OCI-LY7 (cell line): Measurements from ENCODE around the gene RREB1.

Source experiments
- EZH2phosphoT487 ChIP-seq: fragments of 200-600 bp; sonication (generic); IDR thresholded peaks from 2 replicates; pipeline ENCODE4 v1.6.1; 2018; ENCODE audit warnings: low read depth, borderline replicate concordance, mild to moderate bottlenecking, mixed run types, antibody characterized with exemption, low read length, moderate library complexity, mixed read lengths
- TF ChIP-seq, protein P1 (sequence below): fragments of 200-600 bp; sonication (generic); conservative IDR thresholded peaks from 2 replicates; pipeline ENCODE4 v1.5.1; 2014; ENCODE audit warnings: mild to moderate bottlenecking, antibody characterized with exemption, low read length, moderate library complexity, mixed read lengths

GRCh38 chr6:7135755-7136154 lies 28.0 kb downstream of the RREB1 start:
- TF ChIP-seq, protein P1, sequence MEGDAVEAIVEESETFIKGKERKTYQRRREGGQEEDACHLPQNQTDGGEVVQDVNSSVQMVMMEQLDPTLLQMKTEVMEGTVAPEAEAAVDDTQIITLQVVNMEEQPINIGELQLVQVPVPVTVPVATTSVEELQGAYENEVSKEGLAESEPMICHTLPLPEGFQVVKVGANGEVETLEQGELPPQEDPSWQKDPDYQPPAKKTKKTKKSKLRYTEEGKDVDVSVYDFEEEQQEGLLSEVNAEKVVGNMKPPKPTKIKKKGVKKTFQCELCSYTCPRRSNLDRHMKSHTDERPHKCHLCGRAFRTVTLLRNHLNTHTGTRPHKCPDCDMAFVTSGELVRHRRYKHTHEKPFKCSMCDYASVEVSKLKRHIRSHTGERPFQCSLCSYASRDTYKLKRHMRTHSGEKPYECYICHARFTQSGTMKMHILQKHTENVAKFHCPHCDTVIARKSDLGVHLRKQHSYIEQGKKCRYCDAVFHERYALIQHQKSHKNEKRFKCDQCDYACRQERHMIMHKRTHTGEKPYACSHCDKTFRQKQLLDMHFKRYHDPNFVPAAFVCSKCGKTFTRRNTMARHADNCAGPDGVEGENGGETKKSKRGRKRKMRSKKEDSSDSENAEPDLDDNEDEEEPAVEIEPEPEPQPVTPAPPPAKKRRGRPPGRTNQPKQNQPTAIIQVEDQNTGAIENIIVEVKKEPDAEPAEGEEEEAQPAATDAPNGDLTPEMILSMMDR = no peak
- no peak for TF ChIP-seq EZH2phosphoT487
